Activated CD8-positive, alpha-beta T cell treated with anti-CD3 and anti-CD28 coated beads, Interleukin-2, amount 10 ng/mL, durations not matched to agents 7 days and 5 days (primary cell): ENCODE measurements around the gene FRMPD2. TPM values are rescaled to one million over a fixed set of nuclear protein-coding genes. Genes with fewer than 3 reads are reported as not detected.

ENCODE experiments used
- ATAC-seq: fragments of 150-1000 bp; cut with Tn5 transposase; one replicate; pipeline ENCODE4 v1.10.0; 2021; ENCODE audit warnings: moderate library complexity
- CTCF ChIA-PET: fragments of 350-600 bp; sonication (Branson Sonifier 250); formaldehyde crosslinking; loops from one replicate; lab custom pipeline; 2021; ENCODE audit warnings: antibody characterized with exemption; lab: Charles Lee
- POLR2A ChIA-PET: fragments of 350-600 bp; sonication (Branson Sonifier 250); formaldehyde crosslinking; loops from one replicate; lab custom pipeline; 2021; ENCODE audit warnings: antibody characterized with exemption; lab: Charles Lee
- DNase-seq: peaks from one replicate; pipeline ENCODE4 v3.0.0-alpha.2; 2020
- H3K27ac Mint-ChIP-seq: one replicate; pipeline ENCODE4 v1.8.0; 2021; ENCODE audit warnings: mild to moderate bottlenecking, mixed read lengths
- H3K27me3 Mint-ChIP-seq: one replicate; pipeline ENCODE4 v1.8.0; 2021; ENCODE audit warnings: low read depth, mixed read lengths
- H3K36me3 Mint-ChIP-seq: one replicate; pipeline ENCODE4 v1.8.0; 2021; ENCODE audit warnings: low read depth, mixed read lengths
- H3K4me1 Mint-ChIP-seq: one replicate; pipeline ENCODE4 v1.8.0; 2021; ENCODE audit warnings: low read depth, mixed read lengths
- H3K4me3 Mint-ChIP-seq: one replicate; pipeline ENCODE4 v1.8.0; 2021; ENCODE audit warnings: mild to moderate bottlenecking, mixed read lengths
- H3K9me3 Mint-ChIP-seq: one replicate; pipeline ENCODE4 v1.8.0; 2022; ENCODE audit warnings: mixed read lengths; ENCODE audit not compliant: insufficient read depth
- total RNA-seq, 2 experiments: library from RNA; stranded (reverse); gene quantifications; one replicate each; pipeline ENCODE4 v1.2.3, GENCODE V29; 2021

The FRMPD2 gene
- total RNA-seq, 2 experiments from 2014 or later = not detected

DNA sequence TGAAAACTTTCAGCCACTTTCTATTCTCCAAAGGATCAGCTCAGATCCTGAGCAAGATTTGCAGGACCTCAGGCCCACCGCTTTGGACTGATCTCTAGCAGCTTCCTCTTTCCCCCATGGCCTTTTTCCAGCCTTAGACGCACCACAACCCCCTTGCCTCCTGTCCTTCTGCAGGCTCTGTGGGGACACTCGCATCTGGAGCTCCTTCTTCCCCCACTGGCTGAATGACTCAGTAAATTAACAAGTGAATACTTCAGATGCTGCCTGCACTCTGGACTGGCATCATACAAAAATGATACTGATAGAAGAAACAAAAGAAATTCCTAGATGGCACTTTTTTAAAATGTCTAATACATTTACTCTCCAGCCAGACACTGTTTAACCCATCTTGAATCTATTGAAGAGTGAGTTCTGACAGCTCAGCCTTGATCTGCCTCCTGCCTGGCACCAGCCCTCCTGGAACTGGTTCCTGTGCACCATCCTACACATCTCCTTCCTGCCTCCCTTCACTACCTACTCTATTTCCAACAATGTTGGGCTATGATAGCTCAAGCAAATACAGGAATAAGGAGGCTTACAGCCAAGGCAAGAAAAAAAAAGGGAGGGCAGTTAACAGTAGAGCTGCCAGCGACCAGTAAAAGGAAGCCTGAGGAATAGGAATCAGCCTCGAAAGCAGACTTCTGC lies 3.3 kb downstream of the FRMPD2 start:
- no peak overlapping the region for H3K4me3 Mint-ChIP-seq
- DNase-seq (no peak), ATAC-seq (no peak)
- POLR2A ChIA-PET = no interaction called here
- H3K4me1 Mint-ChIP-seq = no peaks in the 10 kb centered on the region
- no peak overlapping the region for H3K27ac Mint-ChIP-seq
- no peaks in the 10 kb centered on the region for H3K9me3 Mint-ChIP-seq
- CTCF ChIA-PET = interaction anchor here (1.1 kb wide), 1 partner anchor 19 kb away, joined by 3 read pairs; no protein-coding TSS in a partner anchor
- no peaks in the 10 kb centered on the region for H3K36me3 Mint-ChIP-seq
- H3K27me3 Mint-ChIP-seq = peaks cover 8% of the 10 kb centered on the region

GRCh38 chr10:48266528-48266927 lies 8.0 kb downstream of the FRMPD2 start:
- no peak for ATAC-seq
- H3K4me3 Mint-ChIP-seq = no peak overlapping the region
- no peaks in the 10 kb centered on the region for H3K4me1 Mint-ChIP-seq
- H3K27ac Mint-ChIP-seq = no peak overlapping the region
- H3K27me3 Mint-ChIP-seq = peaks cover 13% of the 10 kb centered on the region
- no peaks in the 10 kb centered on the region for H3K36me3 Mint-ChIP-seq
- ChIA-PET CTCF (no interaction called here), POLR2A (no interaction called here)
- H3K9me3 Mint-ChIP-seq = no peaks in the 10 kb centered on the region
- no peak for DNase-seq

DNA sequence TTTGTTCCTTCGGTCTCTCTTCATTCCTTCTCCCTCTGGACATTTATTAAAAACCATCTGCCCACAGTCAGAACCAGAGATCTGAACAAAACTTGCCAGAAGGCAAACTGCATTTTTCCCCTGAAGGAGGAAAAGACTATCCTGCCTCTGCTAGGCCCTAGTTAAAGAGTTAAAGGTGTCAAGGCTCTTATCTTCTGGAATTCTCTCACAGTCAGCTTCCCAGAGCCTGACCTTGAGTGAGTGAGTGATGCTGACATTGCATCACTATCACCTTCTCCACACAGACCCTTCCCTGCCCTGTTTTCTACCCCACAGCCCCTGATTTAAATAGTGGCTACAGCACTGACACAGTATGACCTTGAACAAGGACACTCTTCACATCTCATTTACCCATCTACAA lies 16.4 kb downstream of the FRMPD2 start:
- Mint-ChIP-seq H3K4me1 (no peaks in the 10 kb centered on the region), H3K27me3 (peaks cover 26% of the 10 kb centered on the region), H3K4me3 (no peak overlapping the region), H3K36me3 (no peaks in the 10 kb centered on the region), H3K27ac (no peak overlapping the region), H3K9me3 (no peaks in the 10 kb centered on the region)
- ChIA-PET CTCF (no interaction called here), POLR2A (no interaction called here)
- DNase-seq = peak; percentile 2
- ATAC-seq = no peak

- CTCF ChIA-PET = no interaction called here
- DNase-seq (peak; percentile 2), ATAC-seq (no peak)
- Mint-ChIP-seq H3K4me1 (no peaks in the 10 kb centered on the region), H3K4me3 (no peak overlapping the region), H3K9me3 (no peaks in the 10 kb centered on the region), H3K27ac (no peak overlapping the region), H3K36me3 (no peaks in the 10 kb centered on the region), H3K27me3 (peaks cover 26% of the 10 kb centered on the region)
- POLR2A ChIA-PET = no interaction called here
Measured at GRCh38 chr10:48257407-48257961, 17.0 kb downstream of the FRMPD2 start.

DNA sequence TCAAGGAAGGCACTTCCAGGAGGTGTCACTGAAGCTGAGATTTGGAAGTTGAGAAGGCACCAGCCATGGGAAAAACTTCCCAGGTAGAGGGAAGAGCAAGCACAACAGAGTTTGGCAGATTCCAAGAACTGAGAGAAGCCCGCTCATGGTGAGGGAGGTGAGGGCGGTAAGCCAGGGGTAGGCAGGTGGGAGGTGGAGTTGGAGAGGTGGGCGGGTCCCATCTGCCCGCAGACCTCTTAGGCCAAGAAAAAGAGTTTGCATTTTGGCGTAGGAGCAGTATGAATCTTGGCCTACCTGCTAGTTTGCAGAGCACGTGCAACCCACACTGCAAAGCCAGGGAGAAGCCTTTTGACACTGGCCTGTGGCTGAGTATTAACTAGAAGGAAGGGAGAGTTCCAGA lies 18.8 kb downstream of the FRMPD2 start:
- ATAC-seq (no peak), DNase-seq (no peak)
- Mint-ChIP-seq H3K4me3 (no peak overlapping the region), H3K27me3 (peaks cover 15% of the 10 kb centered on the region), H3K9me3 (no peaks in the 10 kb centered on the region), H3K36me3 (no peaks in the 10 kb centered on the region), H3K4me1 (no peaks in the 10 kb centered on the region), H3K27ac (no peak overlapping the region)
- ChIA-PET CTCF (no interaction called here), POLR2A (no interaction called here)

- ChIA-PET CTCF (no interaction called here), POLR2A (no interaction called here)
- Mint-ChIP-seq H3K27ac (no peak overlapping the region), H3K36me3 (no peaks in the 10 kb centered on the region), H3K4me3 (no peak overlapping the region), H3K4me1 (no peaks in the 10 kb centered on the region), H3K27me3 (peaks cover 11% of the 10 kb centered on the region), H3K9me3 (no peaks in the 10 kb centered on the region)
- no peak for ATAC-seq
- DNase-seq = peak; percentile 4
Measured at GRCh38 chr10:48254750-48255512, 19.6 kb downstream of the FRMPD2 start.

- ChIA-PET POLR2A (no interaction called here), CTCF (no interaction called here)
- H3K27ac Mint-ChIP-seq = no peak overlapping the region
- H3K4me1 Mint-ChIP-seq = no peaks in the 10 kb centered on the region
- no peaks in the 10 kb centered on the region for H3K36me3 Mint-ChIP-seq
- peaks cover 7% of the 10 kb centered on the region for H3K27me3 Mint-ChIP-seq
- no peak overlapping the region for H3K4me3 Mint-ChIP-seq
- H3K9me3 Mint-ChIP-seq = no peaks in the 10 kb centered on the region
- DNase-seq = peak; percentile 2
- ATAC-seq = no peak
Measured at GRCh38 chr10:48253970-48254657, 20.4 kb downstream of the FRMPD2 start.

DNA sequence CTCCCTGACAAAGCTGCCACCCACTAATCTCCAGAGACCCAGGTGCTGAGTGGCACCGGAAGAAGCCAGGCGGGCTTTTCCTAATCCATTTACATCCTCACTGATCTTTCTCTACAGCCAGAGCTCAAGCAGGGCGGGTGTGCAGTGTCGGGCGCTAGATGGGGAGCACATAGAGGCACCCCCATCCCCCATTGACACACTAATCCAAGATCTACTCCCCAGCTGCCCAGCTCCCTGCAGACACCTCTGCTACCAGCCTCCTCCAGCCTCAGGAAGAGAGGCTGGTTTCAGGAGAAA lies 22.2 kb downstream of the FRMPD2 start:
- H3K4me1 Mint-ChIP-seq = peaks cover 7% of the 10 kb centered on the region
- H3K27ac Mint-ChIP-seq = no peak overlapping the region
- ChIA-PET CTCF (no interaction called here), POLR2A (no interaction called here)
- H3K36me3 Mint-ChIP-seq = no peaks in the 10 kb centered on the region
- no peaks in the 10 kb centered on the region for H3K9me3 Mint-ChIP-seq
- ATAC-seq = no peak
- peak; percentile 6 for DNase-seq
- no peak overlapping the region for H3K4me3 Mint-ChIP-seq
- H3K27me3 Mint-ChIP-seq = peaks cover 5% of the 10 kb centered on the region

- Mint-ChIP-seq H3K27ac (no peak overlapping the region), H3K4me3 (no peak overlapping the region), H3K4me1 (peaks cover 7% of the 10 kb centered on the region), H3K9me3 (no peaks in the 10 kb centered on the region), H3K36me3 (no peaks in the 10 kb centered on the region), H3K27me3 (peaks cover 5% of the 10 kb centered on the region)
- ATAC-seq (no peak), DNase-seq (peak; percentile 9)
- ChIA-PET POLR2A (no interaction called here), CTCF (no interaction called here)
Measured at GRCh38 chr10:48251525-48252353, 22.8 kb downstream of the FRMPD2 start.

- Mint-ChIP-seq H3K27me3 (peaks cover 8% of the 10 kb centered on the region), H3K27ac (no peak overlapping the region), H3K4me1 (peaks cover 7% of the 10 kb centered on the region), H3K9me3 (no peaks in the 10 kb centered on the region), H3K36me3 (no peaks in the 10 kb centered on the region), H3K4me3 (no peak overlapping the region)
- no peak for ATAC-seq
- peak; percentile 2 for DNase-seq
- CTCF ChIA-PET = no interaction called here
- POLR2A ChIA-PET = no interaction called here
Measured at GRCh38 chr10:48251152-48251524, 23.4 kb downstream of the FRMPD2 start.

GRCh38 chr10:48249763-48250351 lies 24.6 kb downstream of the FRMPD2 start:
- CTCF ChIA-PET = no interaction called here
- Mint-ChIP-seq H3K4me3 (no peak overlapping the region), H3K27me3 (peaks cover 3% of the 10 kb centered on the region), H3K27ac (no peak overlapping the region), H3K9me3 (no peaks in the 10 kb centered on the region), H3K36me3 (no peaks in the 10 kb centered on the region), H3K4me1 (peaks cover 7% of the 10 kb centered on the region)
- ATAC-seq = no peak
- POLR2A ChIA-PET = no interaction called here
- no peak for DNase-seq
